ENCODE measurements around the gene ZNF750.

The ZNF750 gene

GRCh38 chr17:82859431-82860403, 19.9 kb upstream of the ZNF750 start:
- DNase-seq (ENCODE audit: low spot score) = no peak

- no peak for DNase-seq (ENCODE audit: low spot score)
These were observed 18.7 kb upstream of the ZNF750 start for GRCh38 chr17:82858376-82859126.

- no peak for DNase-seq (ENCODE audit: low spot score)
These were observed 16.5 kb upstream of the ZNF750 start for GRCh38 chr17:82856361-82856760.

- no peak for DNase-seq (ENCODE audit: low spot score)
These were observed 14.4 kb upstream of the ZNF750 start for GRCh38 chr17:82854226-82854625.

GRCh38 chr17:82851381-82851780, 11.6 kb upstream of the ZNF750 start:
- no peak for DNase-seq (ENCODE audit: low spot score)

GRCh38 chr17:82849076-82849945, 9.5 kb upstream of the ZNF750 start:
- no peak for DNase-seq (ENCODE audit: low spot score)

- no peak for DNase-seq (ENCODE audit: low spot score)
These were observed 8.3 kb upstream of the ZNF750 start for GRCh38 chr17:82848022-82848592.

GRCh38 chr17:82846061-82846691, 6.4 kb upstream of the ZNF750 start:
- no peak for DNase-seq (ENCODE audit: low spot score)

GRCh38 chr17:82845163-82845807, 5.5 kb upstream of the ZNF750 start:
- DNase-seq (ENCODE audit: low spot score) = no peak

- DNase-seq (ENCODE audit: low spot score) = no peak
These were observed 5.0 kb upstream of the ZNF750 start for GRCh38 chr17:82844796-82845162.

- DNase-seq (ENCODE audit: low spot score) = no peak
These were observed 4.3 kb upstream of the ZNF750 start for GRCh38 chr17:82843904-82844680.

GRCh38 chr17:82841921-82842596, 2.2 kb upstream of the ZNF750 start:
- no peak for DNase-seq (ENCODE audit: low spot score)

GRCh38 chr17:82840431-82840831, 609 bp upstream of the ZNF750 start:
- DNase-seq (ENCODE audit: low spot score) = no peak

GRCh38 chr17:82838386-82839063, 1.3 kb downstream of the ZNF750 start:
- no peak for DNase-seq (ENCODE audit: low spot score)

- DNase-seq (ENCODE audit: low spot score) = no peak
These were observed 2.1 kb downstream of the ZNF750 start for GRCh38 chr17:82837586-82838320.

GRCh38 chr17:82836823-82837357, 2.9 kb downstream of the ZNF750 start:
- no peak for DNase-seq (ENCODE audit: low spot score)

GRCh38 chr17:82835766-82836512, 3.9 kb downstream of the ZNF750 start:
- no peak for DNase-seq (ENCODE audit: low spot score)

Data from putamen (tissue), 1 donor.